Activated CD8-positive, alpha-beta memory T cell treated with anti-CD3 and anti-CD28 coated beads for 1 hour (primary cell): Measurements from ENCODE around the gene KIF1B.

ENCODE experiments used
- DNase-seq, 2 donors: peaks; one replicate each; pipeline ENCODE4 v3.0.0-alpha.2; 2020; ENCODE audit warnings: low read depth in 1 of 2; ENCODE audit errors: extremely low read depth in 1 of 2

Gene KIF1B

GRCh38 chr1:10272274-10272673 is 61.9 kb downstream of the KIF1B start:
- DNase-seq, result no peak

GRCh38 chr1:10278880-10279279 is 68.5 kb downstream of the KIF1B start:
- no peak for DNase-seq

DNA sequence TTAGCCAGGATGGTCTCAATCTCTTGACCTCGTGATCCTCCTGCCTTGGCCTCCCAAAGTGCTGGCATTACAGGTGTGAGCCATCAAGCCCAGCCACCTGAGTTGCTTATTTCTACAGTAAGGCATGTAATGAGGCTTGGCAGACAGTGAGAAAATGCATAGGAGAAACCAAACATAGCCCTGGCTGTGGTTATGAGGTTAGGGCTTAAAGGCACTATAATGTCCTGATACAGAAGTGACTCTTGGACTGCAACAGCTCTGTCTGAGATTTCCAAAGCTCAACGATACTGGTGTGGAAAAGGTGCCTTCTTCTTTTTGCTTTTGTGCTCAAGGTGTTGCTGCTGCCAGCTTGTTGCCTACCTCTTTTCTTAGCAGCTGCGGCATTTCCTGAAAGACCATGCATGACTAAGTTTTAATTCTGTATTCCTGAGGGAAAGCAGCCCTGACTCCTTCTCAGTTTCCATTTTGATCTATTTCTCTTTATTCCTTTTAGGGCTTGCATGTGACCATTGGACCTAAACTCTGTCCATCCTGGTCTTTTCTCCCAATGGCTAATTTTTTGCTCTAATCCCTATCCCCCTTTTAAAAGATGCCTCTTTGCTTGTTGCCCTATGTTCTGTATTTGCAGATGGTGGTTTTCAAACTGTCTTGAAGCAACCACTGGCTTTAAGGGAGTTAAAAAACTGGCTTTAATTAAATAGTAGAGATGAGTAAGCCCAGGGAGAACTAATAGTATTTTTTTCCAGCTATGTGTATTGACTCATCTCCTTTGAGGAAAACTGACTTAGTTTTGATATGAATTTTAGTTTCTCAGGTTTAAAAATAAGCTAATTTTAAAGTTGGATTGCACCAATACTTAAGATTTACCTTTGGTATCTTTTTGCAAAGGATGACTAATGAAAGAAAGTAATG is 70.3 kb downstream of the KIF1B start:
- DNase-seq, result no peak

DNA sequence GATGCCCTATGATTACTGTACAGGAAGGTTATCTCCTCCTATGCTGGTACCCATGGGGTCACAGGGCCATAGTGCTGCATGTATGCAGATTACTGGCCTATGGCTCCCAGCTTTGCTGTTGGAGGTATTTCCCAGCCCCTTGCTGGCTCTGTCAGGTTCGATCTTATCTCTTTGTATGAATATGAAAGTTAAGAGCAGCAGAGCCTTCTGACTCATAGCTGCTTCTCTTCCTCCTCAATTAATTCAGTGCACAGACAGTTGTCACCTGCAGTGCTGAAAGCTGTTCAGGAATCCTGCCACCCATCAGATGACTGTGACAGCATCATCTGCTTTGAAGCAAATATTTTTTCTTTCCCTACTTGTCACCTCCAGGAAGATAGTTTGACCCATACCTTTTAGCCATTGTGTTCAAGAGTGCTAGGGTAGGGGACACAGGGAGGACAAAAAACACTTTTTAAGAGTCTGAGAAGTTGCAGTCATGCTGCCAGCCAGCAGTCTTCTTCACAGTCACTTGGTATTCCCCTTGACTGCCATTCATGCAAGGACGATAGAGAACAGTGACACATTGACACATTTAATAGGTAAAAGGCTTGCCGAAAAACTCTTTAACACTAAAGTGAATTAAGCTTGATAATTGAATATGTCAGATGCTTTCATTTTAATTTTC is 73.1 kb downstream of the KIF1B start:
- no peak for DNase-seq

GRCh38 chr1:10286244-10286643 is 75.9 kb downstream of the KIF1B start:
- DNase-seq, result no peak

DNA sequence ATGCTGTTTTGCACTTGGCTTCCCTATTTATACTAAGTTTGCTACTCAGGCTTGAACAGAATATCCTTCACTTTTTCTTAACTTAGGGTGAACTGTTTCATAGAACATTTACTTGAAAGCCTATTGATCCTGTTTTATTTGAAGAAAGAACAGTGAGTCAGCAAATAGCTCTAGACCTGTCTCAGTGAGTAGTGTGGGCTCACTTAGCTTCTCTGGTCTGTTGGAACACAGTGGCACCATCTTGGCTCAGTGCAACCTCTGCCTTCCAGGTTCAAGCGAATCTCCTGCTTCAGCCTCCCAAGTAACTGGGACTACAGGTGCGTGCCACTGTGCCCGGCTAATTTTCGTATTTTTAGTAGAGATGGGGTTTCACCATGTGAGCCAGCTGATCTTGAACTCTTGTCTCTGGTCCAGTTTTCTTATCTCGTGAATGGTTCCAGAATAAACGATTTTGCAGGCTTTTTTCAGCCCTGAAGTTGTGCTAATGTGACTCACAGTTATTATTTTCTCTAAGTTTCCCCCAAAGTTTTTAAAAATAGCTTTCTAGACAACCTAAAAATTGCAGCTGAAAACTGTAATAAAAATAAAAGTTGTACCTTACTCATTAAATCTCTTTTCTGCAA is 76.8 kb downstream of the KIF1B start:
- no peak for DNase-seq

GRCh38 chr1:10288029-10288615 is 77.8 kb downstream of the KIF1B start:
- DNase-seq, result no peak

DNA sequence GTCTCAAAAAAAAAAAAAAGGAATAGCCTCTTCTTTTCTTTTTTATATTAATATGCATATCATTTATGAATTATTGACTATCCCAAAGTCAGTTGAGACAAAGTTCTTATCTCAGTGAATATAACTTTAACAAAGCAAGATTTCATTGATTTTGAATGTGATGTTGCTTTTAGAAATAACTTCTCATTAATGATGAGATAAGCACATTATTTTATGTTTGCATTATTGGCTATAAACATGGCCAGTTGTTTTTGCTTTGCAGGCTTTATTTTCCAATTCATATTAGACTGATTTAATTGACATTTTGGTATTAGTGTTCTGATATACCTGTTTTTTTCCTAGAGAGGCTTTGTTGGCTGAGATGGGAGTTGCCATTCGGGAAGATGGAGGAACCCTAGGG is 81.3 kb downstream of the KIF1B start:
- DNase-seq, result no peak

DNA sequence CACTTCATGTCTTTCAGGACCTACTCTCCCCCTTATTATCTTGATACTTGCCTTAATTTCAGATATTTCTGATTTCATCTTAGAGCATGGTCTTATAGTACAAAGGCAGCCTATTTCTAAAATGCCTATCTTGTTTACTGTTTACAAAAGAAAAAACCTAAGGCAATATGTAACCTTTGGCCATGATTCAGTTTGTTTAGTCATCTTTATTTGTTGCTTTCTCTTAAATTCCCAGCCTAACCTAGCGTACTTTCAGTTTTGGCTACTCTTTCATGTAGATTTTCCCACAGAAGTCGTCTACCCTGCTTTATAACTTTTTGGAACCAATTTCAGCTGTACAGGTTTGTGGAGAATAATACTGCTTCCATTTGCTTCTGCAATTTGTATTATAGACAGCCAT is 81.8 kb downstream of the KIF1B start:
- no peak for DNase-seq

- DNase-seq, result no peak
Observed at GRCh38 chr1:10295481-10296085, 85.2 kb downstream of the KIF1B start.

DNA sequence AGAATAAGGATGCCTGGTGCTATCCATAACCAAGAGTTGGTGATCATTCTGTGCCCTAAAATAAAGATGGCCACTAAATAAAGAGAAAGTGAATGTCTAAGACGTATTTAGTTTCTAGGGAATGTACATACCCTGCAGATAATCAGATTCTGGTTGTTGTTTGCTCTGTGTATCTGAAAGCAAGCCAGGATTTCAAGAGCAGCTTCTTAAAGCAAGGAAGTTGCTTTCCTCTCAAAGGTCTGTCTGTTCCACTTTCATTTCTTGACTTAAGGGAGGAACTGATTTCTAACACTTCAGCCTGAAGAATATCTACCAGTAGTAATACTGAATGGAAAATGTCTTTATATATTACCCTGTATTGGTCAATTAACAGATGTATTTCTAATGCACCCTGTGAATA is 88.8 kb downstream of the KIF1B start:
- DNase-seq, result no peak

- no peak for DNase-seq
Observed at GRCh38 chr1:10302416-10302815, 92.0 kb downstream of the KIF1B start.

DNA sequence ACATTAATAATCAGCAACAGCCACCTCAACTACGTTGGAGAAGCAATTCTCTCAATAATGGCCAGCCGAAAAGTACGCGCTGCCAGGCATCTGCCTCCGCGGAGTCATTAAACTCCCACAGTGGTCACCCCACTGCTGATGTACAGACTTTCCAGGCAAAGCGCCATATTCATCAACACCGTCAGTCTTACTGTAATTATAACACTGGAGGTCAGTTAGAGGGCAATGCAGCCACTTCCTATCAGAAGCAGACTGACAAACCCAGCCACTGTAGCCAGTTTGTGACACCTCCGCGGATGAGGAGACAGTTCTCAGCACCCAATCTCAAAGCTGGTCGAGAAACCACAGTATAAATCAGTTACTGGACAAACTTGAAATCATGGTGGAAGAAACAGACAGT is 93.9 kb downstream of the KIF1B start:
- no peak for DNase-seq

- no peak for DNase-seq
Observed at GRCh38 chr1:10306435-10306834, 96.1 kb downstream of the KIF1B start.

DNA sequence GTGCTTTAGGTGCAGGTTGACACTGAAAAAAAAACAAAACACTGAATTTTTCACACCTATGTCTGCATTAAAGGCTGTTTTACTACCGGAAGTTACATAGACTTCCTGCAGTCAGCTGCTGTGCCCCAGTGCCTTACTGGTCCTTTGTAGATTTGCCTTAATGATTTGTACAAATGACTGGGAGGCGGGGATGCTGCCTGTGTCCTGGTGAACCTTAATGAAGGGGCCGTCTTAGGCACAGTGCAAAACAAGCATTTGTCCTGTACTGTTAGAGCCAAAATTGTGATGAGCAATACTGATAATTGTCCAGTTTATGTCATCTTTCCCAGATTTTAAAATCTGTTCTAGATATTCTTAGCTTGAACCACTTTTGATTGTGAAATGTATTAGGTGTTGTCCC is 97.6 kb downstream of the KIF1B start:
- DNase-seq, result no peak

GRCh38 chr1:10309243-10310011 is 99.1 kb downstream of the KIF1B start:
- no peak for DNase-seq

DNA sequence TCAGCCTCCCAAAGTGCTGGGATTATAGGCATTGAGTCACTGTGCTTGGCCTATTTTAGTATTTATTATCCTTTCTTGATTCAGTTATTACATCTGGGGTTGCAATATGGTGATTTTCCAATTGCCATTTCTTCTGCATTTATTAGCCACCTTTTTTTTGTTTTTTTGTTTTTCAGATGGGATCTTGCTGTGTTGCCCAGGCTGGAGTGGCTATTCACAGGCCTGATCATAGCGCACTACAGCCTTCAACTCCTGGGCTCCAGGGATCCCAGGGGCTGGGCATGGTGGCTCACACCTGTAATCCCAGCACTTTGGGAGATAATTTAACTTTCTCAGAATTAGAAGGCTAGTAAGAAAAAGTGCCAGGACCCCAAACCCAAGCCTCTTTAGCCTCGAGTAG is 106.4 kb downstream of the KIF1B start:
- no peak for DNase-seq

DNA sequence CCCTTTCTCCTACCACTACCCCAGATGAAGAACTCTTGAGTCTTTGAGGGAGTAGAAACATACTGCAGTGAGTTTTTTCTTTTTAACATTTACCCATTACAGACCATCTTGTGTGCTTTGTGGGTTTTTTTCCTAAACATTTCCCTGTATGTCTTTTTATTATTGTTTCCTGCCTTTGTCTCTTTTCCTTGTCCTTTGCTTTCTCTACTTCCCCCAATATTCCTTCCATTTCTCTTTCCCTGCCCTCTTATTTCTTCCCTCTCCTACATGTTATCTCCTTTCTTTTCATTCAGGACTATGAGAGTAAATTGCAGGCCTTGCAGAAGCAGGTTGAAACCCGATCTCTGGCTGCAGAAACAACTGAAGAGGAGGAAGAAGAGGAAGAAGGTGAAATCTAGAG is 109.4 kb downstream of the KIF1B start:
- no peak for DNase-seq

- DNase-seq, result no peak
Observed at GRCh38 chr1:10320336-10320735, 110.0 kb downstream of the KIF1B start.

DNA sequence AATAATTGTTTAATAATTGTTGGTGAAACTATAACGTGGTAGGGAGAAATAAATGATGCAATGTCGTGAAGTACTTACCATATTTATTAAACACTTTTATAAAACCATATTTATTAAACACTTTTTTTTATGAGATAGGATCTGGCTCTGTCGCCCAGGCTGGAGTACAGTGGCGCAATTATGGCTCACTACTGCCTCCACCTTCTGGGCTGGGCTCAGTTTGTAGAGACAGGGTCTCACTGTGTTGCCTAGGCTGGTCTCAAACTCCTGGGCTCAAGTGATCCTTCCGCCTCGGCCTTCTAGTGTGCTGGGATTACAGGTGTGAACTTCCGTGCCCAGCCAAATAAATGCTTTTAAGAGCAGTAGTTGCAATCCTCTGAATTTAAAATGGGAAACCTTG is 112.5 kb downstream of the KIF1B start:
- DNase-seq, result no peak
